CD4-positive, alpha-beta T cell treated with Interleukin-4 for 4 hours (primary cell): Measurements from ENCODE around the gene CFAP251.
"Not testable (repeated sequence)": the region's sequence is repeated elsewhere in the genome, so short reads cannot be mapped to it uniquely, and the experiment has no call there.

Source experiments
- DNase-seq: peaks from one replicate; pipeline ENCODE4 v3.0.0-alpha.2; 2020

CFAP251 gene, protein sequence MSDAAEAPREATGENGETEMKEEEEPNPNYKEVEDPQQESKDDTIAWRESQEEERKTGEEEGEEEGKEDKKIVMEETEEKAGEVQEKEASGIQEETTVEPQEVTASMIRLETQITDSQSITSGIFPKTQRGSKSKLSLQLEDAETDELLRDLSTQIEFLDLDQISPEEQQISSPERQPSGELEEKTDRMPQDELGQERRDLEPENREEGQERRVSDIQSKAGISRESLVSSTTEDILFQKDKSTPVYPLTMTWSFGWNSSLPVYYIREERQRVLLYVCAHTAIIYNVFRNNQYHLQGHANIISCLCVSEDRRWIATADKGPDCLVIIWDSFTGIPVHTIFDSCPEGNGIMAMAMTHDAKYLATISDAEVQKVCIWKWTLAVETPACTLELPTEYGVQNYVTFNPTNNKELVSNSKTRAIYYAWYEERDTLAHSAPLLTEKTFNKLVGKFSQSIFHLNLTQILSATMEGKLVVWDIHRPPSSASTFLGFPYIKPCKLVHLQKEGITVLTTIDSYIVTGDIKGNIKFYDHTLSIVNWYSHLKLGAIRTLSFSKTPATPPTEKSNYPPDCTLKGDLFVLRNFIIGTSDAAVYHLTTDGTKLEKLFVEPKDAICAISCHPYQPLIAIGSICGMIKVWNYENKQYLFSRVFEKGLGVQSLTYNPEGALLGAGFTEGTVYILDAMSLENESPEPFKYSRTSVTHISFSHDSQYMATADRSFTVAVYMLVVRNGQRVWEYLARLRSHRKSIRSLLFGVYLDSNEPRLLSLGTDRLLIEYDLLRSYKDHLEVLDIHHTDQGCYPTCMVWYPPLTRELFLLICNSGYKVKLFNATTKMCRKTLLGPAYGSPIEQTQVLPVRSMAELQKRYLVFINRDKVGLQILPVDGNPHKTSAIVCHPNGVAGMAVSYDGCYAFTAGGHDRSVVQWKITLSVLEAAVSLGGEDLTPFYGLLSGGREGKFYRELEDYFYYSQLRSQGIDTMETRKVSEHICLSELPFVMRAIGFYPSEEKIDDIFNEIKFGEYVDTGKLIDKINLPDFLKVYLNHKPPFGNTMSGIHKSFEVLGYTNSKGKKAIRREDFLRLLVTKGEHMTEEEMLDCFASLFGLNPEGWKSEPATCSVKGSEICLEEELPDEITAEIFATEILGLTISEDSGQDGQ

GRCh38 chr12:121917950-121918678 lies at the start of gene CFAP251:
TSS of gene CFAP251 (plus strand) at chr12:121918592. CDS start at chr12:121921306, 2,714 bp downstream.
- peak; percentile 94 for DNase-seq

GRCh38 chr12:121869229-121869628 lies 49.2 kb upstream of the CFAP251 start:
- DNase-seq, result not testable (repeated sequence)

DNA sequence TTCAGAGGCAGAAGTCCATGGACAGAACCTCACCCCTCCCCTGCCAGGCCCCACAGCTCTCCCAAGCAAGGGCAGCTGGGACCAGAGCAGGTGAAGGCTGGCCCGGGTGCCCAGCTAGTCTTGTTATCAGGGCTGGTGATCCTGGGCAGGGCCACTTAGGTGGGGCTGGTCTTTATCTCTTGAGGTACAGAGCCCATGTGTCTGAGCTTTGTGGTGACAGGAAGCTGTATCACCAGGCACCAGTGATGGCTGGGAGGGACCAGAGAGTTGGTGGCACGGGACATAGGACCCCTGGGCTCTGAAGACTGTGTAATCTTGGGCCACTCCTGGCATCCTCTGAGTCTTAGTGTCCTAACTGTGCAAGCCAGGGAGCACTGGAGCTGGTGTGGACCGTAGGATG lies 46.9 kb upstream of the CFAP251 start:
- DNase-seq, result no peak

- DNase-seq, result no peak
Observed at GRCh38 chr12:121872546-121873215, 45.7 kb upstream of the CFAP251 start.

- no peak for DNase-seq
Observed at GRCh38 chr12:121873216-121873569, 45.2 kb upstream of the CFAP251 start.

- no peak for DNase-seq
Observed at GRCh38 chr12:121874071-121874470, 44.3 kb upstream of the CFAP251 start.

DNA sequence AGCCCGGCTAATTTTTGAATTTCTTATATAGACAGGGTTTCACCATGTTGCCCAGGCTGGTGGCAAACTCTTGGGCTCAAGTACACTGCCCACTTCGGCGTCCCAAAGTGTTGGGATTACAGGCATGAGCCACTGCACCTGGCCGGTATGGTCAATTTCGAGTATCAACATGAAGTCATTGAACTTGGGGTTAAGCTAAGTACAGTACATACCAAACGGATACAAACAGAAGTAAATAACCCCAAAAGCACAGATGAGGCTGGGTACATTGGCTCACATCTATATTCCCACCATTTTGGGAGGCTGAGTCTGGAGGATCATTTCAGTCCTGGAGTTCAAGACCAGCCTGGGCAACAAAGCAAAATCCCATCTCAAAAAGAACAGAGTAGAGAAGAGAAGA lies 42.8 kb upstream of the CFAP251 start:
- no peak for DNase-seq

GRCh38 chr12:121876080-121876447 lies 42.3 kb upstream of the CFAP251 start:
- DNase-seq, result not testable (repeated sequence)

- no peak for DNase-seq
Observed at GRCh38 chr12:121883315-121883660, 35.1 kb upstream of the CFAP251 start.

- not testable (repeated sequence) for DNase-seq
Observed at GRCh38 chr12:121885129-121885528, 33.3 kb upstream of the CFAP251 start.

DNA sequence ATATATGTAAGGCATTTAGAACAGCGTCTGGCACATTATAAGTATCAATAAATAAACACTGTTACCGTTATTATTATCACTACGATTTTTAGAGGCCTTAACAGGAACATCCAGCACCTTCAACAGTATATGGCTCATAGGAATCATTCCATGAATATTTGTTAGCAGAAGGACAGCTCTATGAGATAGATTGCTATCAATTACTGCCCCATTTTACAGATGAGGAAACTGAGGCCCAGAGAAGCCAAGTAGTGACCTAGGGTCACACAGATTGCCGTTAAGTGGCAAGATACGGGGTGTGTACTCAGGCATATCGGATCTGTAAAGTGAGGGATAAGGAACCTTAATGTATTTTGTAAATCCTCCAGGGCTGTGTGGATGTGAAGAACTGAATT lies 30.3 kb upstream of the CFAP251 start:
- no peak for DNase-seq

DNA sequence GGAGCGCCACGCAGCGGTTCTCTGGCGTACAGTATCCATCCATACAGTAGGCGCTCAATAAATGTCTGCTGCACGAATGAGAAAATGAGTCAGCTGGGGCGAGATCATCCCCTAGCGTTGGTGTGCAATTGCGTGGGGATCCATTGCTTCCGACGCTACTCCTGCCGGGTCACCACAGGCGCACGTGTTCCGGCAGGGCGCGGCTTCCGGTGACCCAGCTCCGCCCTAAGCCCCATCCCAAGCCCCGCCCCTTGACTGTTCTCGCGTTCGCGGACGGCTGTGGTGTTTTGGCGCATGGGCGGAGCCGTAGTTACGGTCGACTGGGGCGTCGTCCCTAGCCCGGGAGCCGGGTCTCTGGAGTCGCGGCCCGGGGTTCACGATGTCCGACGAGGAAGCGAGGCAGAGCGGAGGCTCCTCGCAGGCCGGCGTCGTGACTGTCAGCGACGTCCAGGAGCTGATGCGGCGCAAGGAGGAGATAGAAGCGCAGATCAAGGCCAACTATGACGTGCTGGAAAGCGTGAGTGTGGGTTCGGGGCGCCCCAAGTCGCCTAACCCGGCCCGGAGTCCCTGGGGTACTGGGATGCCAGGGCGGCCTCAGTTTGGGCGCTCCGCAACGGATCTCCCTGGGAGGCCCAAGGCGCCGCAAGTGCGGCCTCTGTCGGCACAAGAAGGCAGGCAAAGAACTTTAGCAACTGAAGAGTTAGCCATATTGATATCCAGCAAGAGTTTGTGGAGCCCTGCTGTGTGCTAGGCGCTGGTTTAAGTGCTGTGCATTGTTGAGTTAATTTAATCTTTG lies 29.7 kb upstream of the CFAP251 start, which contains the start of gene PSMD9:
TSS of gene PSMD9 (plus strand) at position 313 of the 796 bp plus-strand sequence. CDS start at position 380, 67 bp downstream.
- peak; percentile 98 for DNase-seq

GRCh38 chr12:121889274-121889624 lies 29.1 kb upstream of the CFAP251 start:
- DNase-seq, result no peak

GRCh38 chr12:121889661-121890060 lies 28.7 kb upstream of the CFAP251 start:
- DNase-seq, result not testable (repeated sequence)

- DNase-seq, result no peak
Observed at GRCh38 chr12:121892673-121893561, 25.5 kb upstream of the CFAP251 start.

DNA sequence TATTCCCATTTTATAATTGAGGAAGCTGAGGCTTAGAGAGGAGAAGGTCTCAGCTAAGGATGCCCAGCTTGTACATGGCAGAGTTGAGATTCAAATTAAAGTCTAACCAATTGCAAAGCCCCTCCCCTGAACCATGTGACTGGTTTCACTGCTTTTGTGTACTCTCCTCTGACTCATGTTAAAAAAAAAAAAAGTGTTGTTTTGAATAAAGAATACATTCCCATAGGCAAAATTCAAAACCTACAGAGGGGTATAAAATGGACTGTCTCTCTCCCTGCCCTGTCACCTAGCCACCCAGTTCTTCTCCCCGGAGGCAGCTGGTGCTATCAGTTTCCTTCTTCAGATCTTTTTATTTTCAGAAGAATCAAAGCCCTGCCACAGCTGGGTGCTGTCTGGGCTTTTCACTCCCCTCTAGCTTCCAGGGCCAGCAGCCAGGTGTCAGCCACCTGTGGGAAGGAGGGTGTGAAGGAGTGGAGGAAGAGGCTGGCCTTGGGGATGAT lies 24.4 kb upstream of the CFAP251 start:
- peak; percentile 6 for DNase-seq

DNA sequence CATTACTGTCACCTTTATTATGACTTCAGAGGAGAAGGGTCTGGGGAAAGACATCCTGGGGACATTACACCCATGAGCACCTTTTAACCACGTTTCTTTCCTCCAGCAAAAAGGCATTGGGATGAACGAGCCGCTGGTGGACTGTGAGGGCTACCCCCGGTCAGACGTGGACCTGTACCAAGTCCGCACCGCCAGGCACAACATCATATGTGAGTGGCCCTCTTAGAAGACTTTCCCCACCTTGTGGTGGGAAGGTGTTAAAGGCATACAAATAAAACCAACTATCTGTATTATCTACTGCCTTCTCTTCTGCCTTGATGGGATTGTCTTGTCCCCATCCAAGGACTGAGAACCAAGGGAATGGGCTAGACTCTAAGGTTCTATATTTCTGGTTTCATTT lies 23.8 kb upstream of the CFAP251 start:
- DNase-seq, result no peak

- DNase-seq, result no peak
Observed at GRCh38 chr12:121898287-121898686, 20.1 kb upstream of the CFAP251 start.

GRCh38 chr12:121899590-121899989 lies 18.8 kb upstream of the CFAP251 start:
- no peak for DNase-seq

DNA sequence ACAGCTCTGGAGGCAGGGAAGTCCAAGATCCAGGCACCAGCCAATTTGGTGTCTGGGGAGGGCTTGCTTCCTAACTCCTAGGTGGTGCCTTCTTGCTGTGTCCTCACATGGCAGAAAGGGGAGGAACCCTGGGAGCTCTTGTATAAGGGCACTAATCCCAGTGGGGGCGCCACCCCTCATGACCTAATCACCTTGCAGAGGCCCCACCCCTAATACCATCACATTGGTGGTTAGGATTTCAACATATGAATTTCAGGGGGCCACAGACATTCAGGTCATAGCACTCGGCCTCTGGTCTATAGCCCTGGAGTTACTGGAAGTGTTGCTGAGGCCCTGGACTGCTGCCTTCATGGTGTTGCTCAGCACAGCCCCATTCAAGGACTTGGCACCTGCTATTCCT lies 15.2 kb upstream of the CFAP251 start:
- DNase-seq, result no peak
